Smooth muscle cell of the pulmonary artery (primary cell): ENCODE data around the gene GSTM5. TPM values are rescaled to one million over a fixed set of nuclear protein-coding genes. Genes with fewer than 3 reads are reported as not detected.

Experiments used
- total RNA-seq: library from RNA; depleted of rRNA; stranded (reverse); fragments of >200 nt; gene quantifications from 2 replicates; pipeline ENCODE4 v1.2.3, GENCODE V29; 2014

GSTM5 gene
- 4.1 and 5.0 TPM in 2 replicates for total RNA-seq

GRCh38 chr1:109711593-109712320, at the start of gene GSTM5:
Gene GSTM5, plus strand, starts transcription at chr1:109712251. Its CDS starts 62 bp downstream, at chr1:109712313.

GRCh38 chr1:109667452-109668122, 44.5 kb upstream of the GSTM5 start, which contains the start of gene GSTM2:
Gene GSTM2, plus strand, starts transcription at chr1:109668057. Its CDS starts 59 bp downstream, at chr1:109668116.

GRCh38 chr1:109687641-109688499, 24.2 kb upstream of the GSTM5 start, which contains the start of gene GSTM1:
Gene GSTM1, plus strand, starts transcription at chr1:109687817. Its CDS starts 57 bp downstream, at chr1:109687874.

GRCh38 chr1:109740615-109741373, 28.7 kb downstream of the GSTM5 start, which contains the start of gene GSTM3:
Gene GSTM3, minus strand, starts transcription at chr1:109741038. Its CDS starts 751 bp downstream, at chr1:109740287.

GRCh38 chr1:109763646-109764415, 51.8 kb downstream of the GSTM5 start, which contains the start of gene EPS8L3:
Gene EPS8L3, minus strand, starts transcription at chr1:109763923. Its CDS starts 2,174 bp downstream, at chr1:109761749.

Other genes with a start within 250 kb of the GSTM5 start
- 0.56 and 0.91 TPM in 2 replicates for gene SYPL2, start 245.7 kb upstream of the GSTM5 start, total RNA-seq
- 1.2 and 1.3 TPM in 2 replicates for gene ATXN7L2, start 228.3 kb upstream of the GSTM5 start, total RNA-seq
- gene CYB561D1, start 218.2 kb upstream of the GSTM5 start, total RNA-seq = 6.5 and 10.4 TPM in 2 replicates
- gene AMIGO1, start 202.5 kb upstream of the GSTM5 start, total RNA-seq = 3.3 and 4.9 TPM in 2 replicates
- 0.13 TPM in 1 of 2 replicates, not detected in the other for gene GPR61, start 172.4 kb upstream of the GSTM5 start, total RNA-seq
- gene GNAI3, start 163.6 kb upstream of the GSTM5 start, total RNA-seq = 14.9 and 16.0 TPM in 2 replicates
- 0.30 and 0.33 TPM in 2 replicates for gene GNAT2, start 92.6 kb upstream of the GSTM5 start, total RNA-seq
- gene AMPD2, start 92.4 kb upstream of the GSTM5 start, total RNA-seq = 98.9 and 120 TPM in 2 replicates
- gene GSTM4, start 56.2 kb upstream of the GSTM5 start, total RNA-seq = 7.8 and 12.9 TPM in 2 replicates
- gene GSTM2, start 44.2 kb upstream of the GSTM5 start, total RNA-seq = 26.5 and 27.1 TPM in 2 replicates
- not detected in 2 replicates for gene GSTM1, start 24.4 kb upstream of the GSTM5 start, total RNA-seq
- 27.5 and 30.3 TPM in 2 replicates for gene GSTM3, start 28.8 kb downstream of the GSTM5 start, total RNA-seq
- not detected in 2 replicates for gene EPS8L3, start 51.7 kb downstream of the GSTM5 start, total RNA-seq
- 53.5 and 61.1 TPM in 2 replicates for gene CSF1, start 198.6 kb downstream of the GSTM5 start, total RNA-seq